HepG2 (cell line): ENCODE measurements around the gene NRN1L. TPM values are rescaled to one million over a fixed set of nuclear protein-coding genes. Genes with fewer than 3 reads are reported as not detected.
A peak's percentile ranks its signal among the peaks of the same experiment; 100 is the strongest.

Source experiments
- ARNT ChIP-seq: fragments of 450-650 bp; IDR thresholded peaks from 2 replicates; pipeline ENCODE4 v1.6.1; 2017
- ATAD3A ChIP-seq: sonication (generic); formaldehyde crosslinking; IDR thresholded peaks from 2 replicates; pipeline ENCODE4 v1.4.0; 2020; ENCODE audit warnings: missing genetic modification reagents
- ATF7-NPFF ChIP-seq: sonication (generic); formaldehyde crosslinking; IDR thresholded peaks from 2 replicates; pipeline ENCODE4 v1.8.1; 2023; ENCODE audit warnings: mild to moderate bottlenecking, low read depth, missing genetic modification reagents, moderate library complexity
- BORCS8-MEF2B ChIP-seq: sonication (generic); formaldehyde crosslinking; IDR thresholded peaks from 2 replicates; pipeline ENCODE4 v1.8.0; 2022; ENCODE audit warnings: mild to moderate bottlenecking, missing genetic modification reagents
- CBX1 ChIP-seq: IDR thresholded peaks from one replicate; pipeline ENCODE4 v1.6.1; 2016; ENCODE audit warnings: antibody characterized with exemption, low read depth
- ETV6 ChIP-seq: sonication (generic); formaldehyde crosslinking; conservative IDR thresholded peaks from 2 replicates; pipeline ENCODE4 v1.4.0; 2020; ENCODE audit warnings: missing genetic modification reagents
- FOXA1 ChIP-seq, 2 experiments: fragments of 450-650 bp in 1 of 2; sonication (generic) in 1 of 2; formaldehyde crosslinking in 1 of 2; IDR thresholded peaks; 2 replicates each; pipeline versions ENCODE4 v1.4.0 to v1.6.1; 2016 to 2020; ENCODE audit warnings: missing genetic modification reagents in 1 of 2
- HCFC1 ChIP-seq: fragments of 150-350 bp; IDR thresholded peaks from 2 replicates; pipeline ENCODE4 v1.6.1; 2014; ENCODE audit warnings: low read depth, low read length
- HNRNPK ChIP-seq: fragments of 200-400 bp; formaldehyde crosslinking; IDR thresholded peaks from 2 replicates; pipeline ENCODE4 v1.6.1; 2018; ENCODE audit warnings: low read length, low read depth, moderate library complexity, mild to moderate bottlenecking; ENCODE audit not compliant: poor library complexity, severe bottlenecking
- HOXA7 ChIP-seq: sonication (generic); formaldehyde crosslinking; IDR thresholded peaks from 2 replicates; pipeline ENCODE4 v1.8.1; 2022; ENCODE audit warnings: mild to moderate bottlenecking, missing genetic modification reagents, moderate library complexity
- MEIS2 ChIP-seq: sonication (generic); formaldehyde crosslinking; IDR thresholded peaks from 2 replicates; pipeline ENCODE4 v1.9.0; 2021; ENCODE audit warnings: mild to moderate bottlenecking, missing genetic modification reagents
- MTA3 ChIP-seq: sonication (generic); formaldehyde crosslinking; IDR thresholded peaks from 2 replicates; pipeline ENCODE4 v1.4.0; 2020; ENCODE audit warnings: missing genetic modification reagents
- MYNN ChIP-seq: sonication (generic); formaldehyde crosslinking; IDR thresholded peaks from 2 replicates; pipeline ENCODE4 v1.4.0; 2020; ENCODE audit warnings: mild to moderate bottlenecking, low read depth, missing genetic modification reagents
- NR2F1 ChIP-seq, 2 experiments: fragments of 450-650 bp in 1 of 2; formaldehyde crosslinking in 1 of 2; IDR thresholded peaks; 2 replicates each; pipeline versions ENCODE4 v1.5.0 to v1.6.1; 2016 to 2020; ENCODE audit warnings: mild to moderate bottlenecking in 1 of 2, missing compliant biosample characterization in 1 of 2, missing genetic modification reagents in 1 of 2, moderate library complexity in 1 of 2
- REXO4 ChIP-seq: sonication (generic); formaldehyde crosslinking; IDR thresholded peaks from 2 replicates; pipeline ENCODE4 v1.8.0; 2022; ENCODE audit warnings: missing genetic modification reagents, mild to moderate bottlenecking, borderline replicate concordance
- SIX1 ChIP-seq: sonication (generic); formaldehyde crosslinking; IDR thresholded peaks from 2 replicates; pipeline ENCODE4 v1.4.0; 2020; ENCODE audit warnings: missing genetic modification reagents, borderline replicate concordance
- SMARCC2 ChIP-seq: fragments of 450-650 bp; IDR thresholded peaks from 2 replicates; pipeline ENCODE4 v1.6.1; 2017; ENCODE audit warnings: antibody characterized with exemption, mild to moderate bottlenecking
- SNAPC5 ChIP-seq: sonication (generic); formaldehyde crosslinking; IDR thresholded peaks from 2 replicates; pipeline ENCODE4 v1.8.1; 2023; ENCODE audit warnings: mild to moderate bottlenecking, missing genetic modification reagents, borderline replicate concordance
- SSRP1 ChIP-seq: IDR thresholded peaks from 2 replicates; pipeline ENCODE4 v1.6.1; 2016; ENCODE audit warnings: control low read depth
- TARDBP ChIP-seq: sonication (generic); formaldehyde crosslinking; IDR thresholded peaks from 2 replicates; pipeline ENCODE4 v1.8.0; 2022; ENCODE audit warnings: mild to moderate bottlenecking, missing genetic modification reagents
- TFDP1 ChIP-seq: IDR thresholded peaks from 2 replicates; pipeline ENCODE4 v1.6.1; 2016; ENCODE audit warnings: missing compliant biosample characterization, missing genetic modification reagents, borderline replicate concordance
- XRCC5 ChIP-seq: fragments of 200-400 bp; formaldehyde crosslinking; optimal IDR thresholded peaks from 2 replicates; pipeline ENCODE3; 2017; ENCODE audit warnings: mild to moderate bottlenecking, low read length
- ZNF331 ChIP-seq: sonication (generic); formaldehyde crosslinking; IDR thresholded peaks from 2 replicates; pipeline ENCODE4 v1.4.0; 2020; ENCODE audit warnings: missing genetic modification reagents
- ZNF367 ChIP-seq: sonication (generic); formaldehyde crosslinking; IDR thresholded peaks from 2 replicates; pipeline ENCODE4 v1.4.0; 2020; ENCODE audit warnings: missing genetic modification reagents, borderline replicate concordance
- ZNF777 ChIP-seq: sonication (generic); formaldehyde crosslinking; IDR thresholded peaks from 2 replicates; pipeline ENCODE4 v1.4.0; 2020; ENCODE audit warnings: missing genetic modification reagents
- ZNF788 ChIP-seq: sonication (generic); formaldehyde crosslinking; IDR thresholded peaks from 2 replicates; pipeline ENCODE4 v1.5.0; 2020; ENCODE audit warnings: mild to moderate bottlenecking, missing genetic modification reagents, borderline replicate concordance
- polyA plus RNA-seq, 8 experiments: library from polyadenylated mRNA; depleted of rRNA in 3 of 8; stranded (reverse) in 7 of 8; unstranded in 1 of 8; fragments of >200 nt; fragmentation: Illumina TruSeq in 4 of 8; extraction: Trizol in 4 of 8; gene quantifications; 2 replicates each; pipeline versions ENCODE4 v1.2.1 to v1.2.3, GENCODE V29; 2011 to 2016; ENCODE audit warnings: low read depth in 4 of 8, missing spikeins in 1 of 8, mixed read lengths in 1 of 8; ENCODE audit not compliant: insufficient read depth in 1 of 8
- total RNA-seq, 5 experiments: library from RNA; depleted of rRNA; stranded (reverse); fragments of >200 nt; fragmentation: Illumina TruSeq; extraction: Trizol; gene quantifications; 2 replicates each; pipeline ENCODE4 v1.2.3, GENCODE V29; 2016; ENCODE audit warnings: low read depth in 1 of 5
- TF ChIP-seq, protein P1 (sequence below): sonication (generic); formaldehyde crosslinking; IDR thresholded peaks from 2 replicates; pipeline ENCODE4 v1.4.0; 2020; ENCODE audit warnings: missing genetic modification reagents

NRN1L gene
- total and polyA plus RNA-seq, 2 of the 13 experiments (the other 11 are each of a cell fraction or from before 2014, with no cell fraction given): 0.53 to 1.2 TPM

DNA sequence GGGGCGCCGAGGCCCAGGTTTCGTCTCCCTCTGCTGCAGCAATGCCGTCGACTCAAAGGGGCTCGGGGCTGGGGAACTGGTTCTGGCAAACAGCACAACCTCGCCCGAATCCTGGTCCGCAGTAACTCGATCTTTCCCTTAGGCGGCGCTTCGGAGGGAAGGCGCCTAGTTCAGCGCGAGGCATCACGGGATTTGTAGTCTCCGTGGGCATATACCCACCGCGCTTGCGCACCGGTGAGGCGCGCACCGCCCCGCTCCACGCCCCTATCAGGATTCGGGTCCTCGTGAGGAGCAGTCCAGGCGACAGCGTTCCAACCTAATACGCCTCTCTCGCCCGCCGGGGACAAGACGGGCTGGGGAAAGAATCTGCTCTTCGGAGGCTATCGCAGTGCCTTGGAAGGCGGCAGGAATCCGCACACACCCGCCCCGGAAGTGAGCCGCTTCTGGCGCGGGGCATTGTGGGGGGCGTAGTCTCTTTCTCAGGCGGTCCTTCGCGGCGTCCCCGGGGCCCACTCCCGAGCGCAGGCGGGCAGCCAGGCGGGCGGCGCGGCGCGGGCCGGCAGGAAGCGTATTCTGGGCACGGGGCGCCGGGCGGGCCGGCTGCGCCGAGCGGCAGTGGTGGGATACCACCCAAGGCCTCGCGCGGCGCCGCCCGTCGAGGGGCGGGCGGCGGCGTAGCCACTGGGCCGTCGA lies 42.7 kb upstream of the NRN1L start, which contains the start of gene THAP11 (continued):
- TF ChIP-seq TFDP1 (peak; percentile 81), HCFC1 (peak; percentile 95), BORCS8-MEF2B (CRISPR knock-in tag) (0 out of 2 replicates have a peak, but pooled peaks have one; percentile 56), ZNF788 (CRISPR knock-in tag) (peak; percentile 98), FOXA1 (IDR thresholded peaks at IDR 0.05) (no peak), FOXA1 (CRISPR knock-in tag; IDR thresholded peaks at IDR 0.05) (0 out of 2 replicates have a peak, but pooled peaks have one; percentile 17), XRCC5 (peak; percentile 96), ARNT (no peak), NR2F1 (CRISPR knock-in tag; IDR thresholded peaks at IDR 0.05) (no peak), ZNF367 (CRISPR knock-in tag) (no peak), ATF7-NPFF (CRISPR knock-in tag) (peak; percentile 12; the same call in 1 of the 2 replicates), ATAD3A (no peak), HOXA7 (no peak), TARDBP (CRISPR knock-in tag) (peak; percentile 88), ETV6 (CRISPR knock-in tag) (no peak; the same call in 1 of the 2 replicates), CBX1 (peak; percentile 19), SIX1 (CRISPR knock-in tag) (peak; percentile 80; the same call in 1 of the 2 replicates), ZNF777 (CRISPR knock-in tag) (peak; percentile 98), MTA3 (CRISPR knock-in tag) (no peak), MYNN (CRISPR knock-in tag) (0 out of 2 replicates have a peak, but pooled peaks have one; percentile 75), ZNF331 (peak; percentile 85), SSRP1 (CRISPR knock-in tag) (no peak), MEIS2 (CRISPR knock-in tag) (peak; percentile 15), HNRNPK (no peak), SMARCC2 (no peak), REXO4 (CRISPR knock-in tag) (no peak), SNAPC5 (CRISPR knock-in tag) (peak; percentile 45; the same call in 1 of the 2 replicates)
- TF ChIP-seq, protein P1, sequence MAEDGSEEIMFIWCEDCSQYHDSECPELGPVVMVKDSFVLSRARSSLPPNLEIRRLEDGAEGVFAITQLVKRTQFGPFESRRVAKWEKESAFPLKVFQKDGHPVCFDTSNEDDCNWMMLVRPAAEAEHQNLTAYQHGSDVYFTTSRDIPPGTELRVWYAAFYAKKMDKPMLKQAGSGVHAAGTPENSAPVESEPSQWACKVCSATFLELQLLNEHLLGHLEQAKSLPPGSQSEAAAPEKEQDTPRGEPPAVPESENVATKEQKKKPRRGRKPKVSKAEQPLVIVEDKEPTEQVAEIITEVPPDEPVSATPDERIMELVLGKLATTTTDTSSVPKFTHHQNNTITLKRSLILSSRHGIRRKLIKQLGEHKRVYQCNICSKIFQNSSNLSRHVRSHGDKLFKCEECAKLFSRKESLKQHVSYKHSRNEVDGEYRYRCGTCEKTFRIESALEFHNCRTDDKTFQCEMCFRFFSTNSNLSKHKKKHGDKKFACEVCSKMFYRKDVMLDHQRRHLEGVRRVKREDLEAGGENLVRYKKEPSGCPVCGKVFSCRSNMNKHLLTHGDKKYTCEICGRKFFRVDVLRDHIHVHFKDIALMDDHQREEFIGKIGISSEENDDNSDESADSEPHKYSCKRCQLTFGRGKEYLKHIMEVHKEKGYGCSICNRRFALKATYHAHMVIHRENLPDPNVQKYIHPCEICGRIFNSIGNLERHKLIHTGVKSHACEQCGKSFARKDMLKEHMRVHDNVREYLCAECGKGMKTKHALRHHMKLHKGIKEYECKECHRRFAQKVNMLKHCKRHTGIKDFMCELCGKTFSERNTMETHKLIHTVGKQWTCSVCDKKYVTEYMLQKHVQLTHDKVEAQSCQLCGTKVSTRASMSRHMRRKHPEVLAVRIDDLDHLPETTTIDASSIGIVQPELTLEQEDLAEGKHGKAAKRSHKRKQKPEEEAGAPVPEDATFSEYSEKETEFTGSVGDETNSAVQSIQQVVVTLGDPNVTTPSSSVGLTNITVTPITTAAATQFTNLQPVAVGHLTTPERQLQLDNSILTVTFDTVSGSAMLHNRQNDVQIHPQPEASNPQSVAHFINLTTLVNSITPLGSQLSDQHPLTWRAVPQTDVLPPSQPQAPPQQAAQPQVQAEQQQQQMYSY: 0 out of 2 replicates have a peak, but pooled peaks have one; percentile 58
